GM04504 (cell line): ENCODE data around the gene SPATA3.
"Not testable (repeated sequence)": the region's sequence is repeated elsewhere in the genome, so short reads cannot be mapped to it uniquely, and the experiment has no call there.

Experiments
- DNase-seq: peaks from one replicate; pipeline ENCODE4 v3.0.0-alpha.2; 2012; ENCODE audit warnings: low read depth

The SPATA3 gene

GRCh38 chr2:230998882-230999281, 3.0 kb downstream of the SPATA3 start:
- no peak for DNase-seq

- no peak for DNase-seq
Measured at GRCh38 chr2:230999477-230999876, 3.6 kb downstream of the SPATA3 start.

- DNase-seq: no peak
Measured at GRCh38 chr2:231000211-231000904, 4.4 kb downstream of the SPATA3 start.

- no peak for DNase-seq
Measured at GRCh38 chr2:231001036-231001435, 5.1 kb downstream of the SPATA3 start.

GRCh38 chr2:231001921-231002320, 6.0 kb downstream of the SPATA3 start:
- DNase-seq: no peak

- DNase-seq: no peak
Measured at GRCh38 chr2:231002641-231003040, 6.7 kb downstream of the SPATA3 start.

- DNase-seq: no peak
Measured at GRCh38 chr2:231003186-231003585, 7.3 kb downstream of the SPATA3 start.

- not testable (repeated sequence) for DNase-seq
Measured at GRCh38 chr2:231004930-231005329, 9.0 kb downstream of the SPATA3 start.

GRCh38 chr2:231007286-231008098, 11.6 kb downstream of the SPATA3 start:
- no peak for DNase-seq

GRCh38 chr2:231008131-231008530, 12.2 kb downstream of the SPATA3 start:
- no peak for DNase-seq

GRCh38 chr2:231009236-231009919, 13.5 kb downstream of the SPATA3 start:
- no peak for DNase-seq

- no peak for DNase-seq
Measured at GRCh38 chr2:231010201-231010730, 14.3 kb downstream of the SPATA3 start.

GRCh38 chr2:231011526-231011925, 15.6 kb downstream of the SPATA3 start:
- no peak for DNase-seq

GRCh38 chr2:231012463-231012862, 16.5 kb downstream of the SPATA3 start:
- no peak for DNase-seq

- DNase-seq: no peak
Measured at GRCh38 chr2:231013820-231014219, 17.9 kb downstream of the SPATA3 start.

- DNase-seq: no peak
Measured at GRCh38 chr2:231015478-231015877, 19.6 kb downstream of the SPATA3 start.

GRCh38 chr2:231015926-231016325, 20.0 kb downstream of the SPATA3 start:
- no peak for DNase-seq

GRCh38 chr2:231016566-231017230, 20.8 kb downstream of the SPATA3 start:
- no peak for DNase-seq

- DNase-seq: no peak
Measured at GRCh38 chr2:231017231-231017598, 21.3 kb downstream of the SPATA3 start.

GRCh38 chr2:231018184-231018583, 22.3 kb downstream of the SPATA3 start:
- no peak for DNase-seq

GRCh38 chr2:231025059-231025458, 29.1 kb downstream of the SPATA3 start:
- not testable (repeated sequence) for DNase-seq

- no peak for DNase-seq
Measured at GRCh38 chr2:231028889-231029288, 33.0 kb downstream of the SPATA3 start.
